HCT116 (cell line): ENCODE results near the gene ADGRB3. TPM values are rescaled to one million over a fixed set of nuclear protein-coding genes. Genes with fewer than 3 reads are reported as not detected.
"Not testable (repeated sequence)": the region's sequence is repeated elsewhere in the genome, so short reads cannot be mapped to it uniquely, and the experiment has no call there.

ENCODE experiments used
- ATAC-seq: fragments of 200-7000 bp; cut with Tn5 transposase; 2 replicates; pipeline ENCODE4 v1.9.1; 2020; ENCODE audit warnings: mild to moderate bottlenecking, moderate library complexity
- BruUV-seq: library from RNA; stranded (reverse); fragments of 400-500 nt; replicated peaks from 2 replicates; lab custom pipeline; 2021; lab: Mats Ljungman, UMichigan
- CTCF ChIA-PET: fragments of 300-600 bp; sonication (Branson Sonifier 250); formaldehyde crosslinking; loops from one replicate; lab custom pipeline; 2021; ENCODE audit warnings: antibody characterized with exemption; lab: Charles Lee
- POLR2A ChIA-PET: fragments of 300-600, 350-600 bp; sonication (Branson Sonifier 250); formaldehyde crosslinking; loops from one replicate; lab custom pipeline; 2021; ENCODE audit warnings: antibody characterized with exemption; lab: Charles Lee
- RAD21 ChIA-PET, 2 experiments: fragments of 300-600 bp; sonication (Branson Sonifier 250); formaldehyde crosslinking; loops; one replicate each; lab custom pipeline; 2023; ENCODE audit warnings: low total read pairs in 2 of 2; ENCODE audit not compliant: uncharacterized antibody in 2 of 2, unreplicated experiment in 2 of 2, low non-redundant PET in 1 of 2; lab: Charles Lee
- DNase-seq: peaks from one replicate; pipeline ENCODE4 v3.0.0-alpha.2; 2010; ENCODE audit warnings: low read depth, low spot score
- H2AFZ ChIP-seq: fragments of 200-600 bp; shearing (Covaris generic), sonication (generic); 2 replicates; pipeline ENCODE4 v1.6.1; 2017; ENCODE audit warnings: low read depth, mixed run types, mixed read lengths, antibody characterized with exemption, low read length; ENCODE audit not compliant: poor library complexity, severe bottlenecking
- H3K27ac ChIP-seq: 2 replicates; pipeline ENCODE4 v1.5.1; 2012; ENCODE audit warnings: low read depth, low read length
- H3K27me3 ChIP-seq: fragments of 200-600 bp; sonication (generic); 2 replicates; pipeline ENCODE4 v1.6.1; 2016; ENCODE audit warnings: mixed run types, low read length, mixed read lengths; ENCODE audit not compliant: insufficient read depth
- H3K36me3 ChIP-seq, 2 experiments: fragments of 200-500 bp in 1 of 2; fragments of 200-600 bp in 1 of 2; sonication (Bioruptor generic) in 1 of 2; sonication (generic) in 1 of 2; 2 replicates each; pipeline versions ENCODE4 v1.5.1 to v1.6.1; 2014 to 2016; ENCODE audit warnings: low read length in 2 of 2, inconsistent platforms in 1 of 2, mixed read lengths in 1 of 2, mixed run types in 1 of 2; ENCODE audit not compliant: insufficient read depth in 2 of 2, control insufficient read depth in 1 of 2
- H3K4me1 ChIP-seq, 2 experiments: fragments of 200-600 bp in 1 of 2; sonication (generic) in 1 of 2; 2 replicates each; pipeline versions ENCODE4 v1.5.1 to v1.6.1; 2012 to 2017; ENCODE audit warnings: low read length in 2 of 2, inconsistent platforms in 1 of 2, mild to moderate bottlenecking in 1 of 2, mixed read lengths in 1 of 2, mixed run types in 1 of 2, moderate library complexity in 1 of 2; ENCODE audit not compliant: insufficient read depth in 2 of 2, control insufficient read depth in 1 of 2
- H3K4me2 ChIP-seq: fragments of 200-600 bp; sonication (generic); 2 replicates; pipeline ENCODE4 v1.6.1; 2017; ENCODE audit warnings: mixed run types, low read length, mixed read lengths
- H3K4me3 ChIP-seq, 2 experiments: fragments of 200-600 bp in 1 of 2; sonication (generic) in 1 of 2; replicated peaks in 1 of 2; 2 replicates each; pipeline ENCODE4 v1.5.1; 2011 to 2016; ENCODE audit warnings: low read length in 2 of 2, control low read depth in 1 of 2, low read depth in 1 of 2, mild to moderate bottlenecking in 1 of 2, mixed read lengths in 1 of 2, mixed run types in 1 of 2
- H3K79me2 ChIP-seq: fragments of 200-600 bp; sonication (generic); 2 replicates; pipeline ENCODE4 v1.6.1; 2017; ENCODE audit warnings: mild to moderate bottlenecking, mixed run types, low read length, moderate library complexity, mixed read lengths; ENCODE audit not compliant: insufficient read depth
- H3K9ac ChIP-seq: fragments of 200-600 bp; sonication (generic); 2 replicates; pipeline ENCODE4 v1.6.1; 2016; ENCODE audit warnings: low read length, mixed read lengths
- H3K9me2 ChIP-seq: fragments of 200-600 bp; sonication (generic), shearing (Covaris generic); 2 replicates; pipeline ENCODE4 v1.6.1; 2017; ENCODE audit warnings: mixed run types, mild to moderate bottlenecking, moderate library complexity; ENCODE audit not compliant: insufficient read depth
- H3K9me3 ChIP-seq, 2 experiments: fragments of 200-500 bp in 1 of 2; fragments of 200-600 bp in 1 of 2; sonication (Bioruptor generic) in 1 of 2; sonication (generic) in 1 of 2; 2 replicates each; pipeline ENCODE4 v1.6.1; 2014 to 2017; ENCODE audit warnings: low read length in 2 of 2, mixed read lengths in 2 of 2, inconsistent platforms in 1 of 2, low read depth in 1 of 2, mild to moderate bottlenecking in 1 of 2, mixed run types in 1 of 2, moderate library complexity in 1 of 2; ENCODE audit not compliant: control insufficient read depth in 1 of 2, insufficient read depth in 1 of 2
- H4K20me1 ChIP-seq: fragments of 200-600 bp; sonication (generic), shearing (Covaris generic); 2 replicates; pipeline ENCODE4 v1.6.1; 2017; ENCODE audit warnings: mixed run types, mild to moderate bottlenecking, moderate library complexity; ENCODE audit not compliant: insufficient read depth
- ATF3 ChIP-seq: IDR thresholded peaks from 2 replicates; pipeline ENCODE4 v1.6.1; 2012
- CBX3 ChIP-seq: IDR thresholded peaks from 2 replicates; pipeline ENCODE4 v1.6.1; 2012; ENCODE audit warnings: low read depth
- EZH2 ChIP-seq: fragments of 200-600 bp; sonication (generic); IDR thresholded peaks from 2 replicates; pipeline ENCODE4 v1.6.1; 2017; ENCODE audit warnings: antibody characterized with exemption, mixed run types
- JUND ChIP-seq: IDR thresholded peaks from 2 replicates; pipeline ENCODE4 v1.6.1; 2012
- POLR2AphosphoS5 ChIP-seq: IDR thresholded peaks from 2 replicates; pipeline ENCODE4 v1.6.1; 2011; ENCODE audit warnings: mild to moderate bottlenecking, low read depth, low read length, moderate library complexity
- SP1 ChIP-seq: IDR thresholded peaks from 2 replicates; pipeline ENCODE4 v1.6.1; 2012; ENCODE audit warnings: low read depth
- ZFX ChIP-seq: fragments of 450-650 bp; IDR thresholded peaks from 2 replicates; pipeline ENCODE4 v1.6.1; 2017
- intact Hi-C: fragments of 100-400 bp; cut with micrococcal nuclease; formaldehyde crosslinking; loops from 2 replicates; pipeline ENCODE4 v1.10.0; 2022
- total RNA-seq: library from RNA; stranded (reverse); gene quantifications from one replicate; pipeline ENCODE4 v1.2.1, GENCODE V29; 2021; ENCODE audit not compliant: unreplicated experiment
- TF ChIP-seq, protein P1 (sequence below): IDR thresholded peaks from 2 replicates; pipeline ENCODE4 v1.6.1; 2011; ENCODE audit warnings: mild to moderate bottlenecking, low read length, moderate library complexity; ENCODE audit not compliant: insufficient replicate concordance; ENCODE audit errors: extremely low read depth
- TF ChIP-seq, protein P2 (sequence below): IDR thresholded peaks from 2 replicates; pipeline ENCODE4 v1.6.1; 2012

The ADGRB3 gene
- total RNA-seq, 1 experiment from 2014 or later: not detected

GRCh38 chr6:68673255-68673654 is 38.2 kb downstream of the ADGRB3 start (continued):
- TF ChIP-seq, protein P1, sequence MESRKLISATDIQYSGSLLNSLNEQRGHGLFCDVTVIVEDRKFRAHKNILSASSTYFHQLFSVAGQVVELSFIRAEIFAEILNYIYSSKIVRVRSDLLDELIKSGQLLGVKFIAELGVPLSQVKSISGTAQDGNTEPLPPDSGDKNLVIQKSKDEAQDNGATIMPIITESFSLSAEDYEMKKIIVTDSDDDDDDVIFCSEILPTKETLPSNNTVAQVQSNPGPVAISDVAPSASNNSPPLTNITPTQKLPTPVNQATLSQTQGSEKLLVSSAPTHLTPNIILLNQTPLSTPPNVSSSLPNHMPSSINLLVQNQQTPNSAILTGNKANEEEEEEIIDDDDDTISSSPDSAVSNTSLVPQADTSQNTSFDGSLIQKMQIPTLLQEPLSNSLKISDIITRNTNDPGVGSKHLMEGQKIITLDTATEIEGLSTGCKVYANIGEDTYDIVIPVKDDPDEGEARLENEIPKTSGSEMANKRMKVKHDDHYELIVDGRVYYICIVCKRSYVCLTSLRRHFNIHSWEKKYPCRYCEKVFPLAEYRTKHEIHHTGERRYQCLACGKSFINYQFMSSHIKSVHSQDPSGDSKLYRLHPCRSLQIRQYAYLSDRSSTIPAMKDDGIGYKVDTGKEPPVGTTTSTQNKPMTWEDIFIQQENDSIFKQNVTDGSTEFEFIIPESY: no peak
- TF ChIP-seq ZFX (no peak), POLR2AphosphoS5 (no peak)

GRCh38 chr6:68675548-68675947 is 40.5 kb downstream of the ADGRB3 start:
- Histone ChIP-seq H3K36me3 (no peaks in the 10 kb centered on the region), H3K27ac (no peak overlapping the region), H3K9ac (no peak overlapping the region), H3K4me1 (no peaks in the 10 kb centered on the region), H3K9me2 (no peaks in the 10 kb centered on the region), H3K79me2 (no peaks in the 10 kb centered on the region), H4K20me1 (no peaks in the 10 kb centered on the region), H3K4me3 (no peak overlapping the region), H3K4me2 (no peak overlapping the region), H3K9me3 (peaks cover 0 to 4% of the 10 kb centered on the region in 2 experiments; a peak in 2 of 4 replicates), H3K27me3 (no peaks in the 10 kb centered on the region), H2AFZ (no peak overlapping the region)
- no peak for ATAC-seq
- ChIA-PET CTCF (no interaction called here), POLR2A (no interaction called here), RAD21 (no interaction called here)
- no TSS peak for BruUV-seq
- TF ChIP-seq CBX3 (no peak), SP1 (no peak), JUND (no peak), POLR2AphosphoS5 (no peak), EZH2 (no peak), ATF3 (no peak)
- TF ChIP-seq, protein P1: no peak
- TF ChIP-seq, protein P2, sequence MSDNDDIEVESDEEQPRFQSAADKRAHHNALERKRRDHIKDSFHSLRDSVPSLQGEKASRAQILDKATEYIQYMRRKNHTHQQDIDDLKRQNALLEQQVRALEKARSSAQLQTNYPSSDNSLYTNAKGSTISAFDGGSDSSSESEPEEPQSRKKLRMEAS: no peak
- DNase-seq: no peak
- intact Hi-C loops: no loop called here

DNA sequence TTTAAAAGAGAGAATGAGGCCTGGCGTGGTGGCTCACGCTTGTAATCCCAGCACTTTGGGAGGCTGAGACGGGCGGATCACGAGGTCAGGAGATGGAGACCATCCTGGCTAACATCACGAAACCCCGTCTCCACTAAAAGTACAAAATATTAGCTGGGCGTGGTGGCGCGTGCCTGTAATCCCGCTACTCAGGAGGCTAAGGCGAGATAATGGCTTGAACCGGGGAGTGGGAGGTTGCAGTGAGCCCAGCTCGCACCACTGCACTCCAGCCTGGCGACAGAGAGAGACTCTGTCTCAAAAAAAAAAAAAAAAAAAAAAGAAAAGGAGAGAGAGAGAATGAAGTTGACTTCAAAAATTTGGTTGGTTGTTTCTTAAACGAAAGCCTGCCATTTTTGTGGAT is 41.0 kb downstream of the ADGRB3 start:
- CTCF ChIA-PET, H3K9me2 ChIP-seq, H3K27ac ChIP-seq, H3K4me1 ChIP-seq, POLR2A ChIA-PET, intact Hi-C loops, RAD21 ChIA-PET, H3K36me3 ChIP-seq, H3K9ac ChIP-seq, H2AFZ ChIP-seq, H3K4me2 ChIP-seq, H3K27me3 ChIP-seq, H3K9me3 ChIP-seq, H4K20me1 ChIP-seq, BruUV-seq, DNase-seq, H3K4me3 ChIP-seq, ATAC-seq, H3K79me2 ChIP-seq: not testable (repeated sequence)
